Activated CD4-positive, alpha-beta T cell treated with anti-CD3 and anti-CD28 coated beads for 1 hour (primary cell): ENCODE data around the gene SCTR.

Experiments used
- DNase-seq: peaks from one replicate; pipeline ENCODE4 v3.0.0-alpha.2; 2020

Gene SCTR

DNA sequence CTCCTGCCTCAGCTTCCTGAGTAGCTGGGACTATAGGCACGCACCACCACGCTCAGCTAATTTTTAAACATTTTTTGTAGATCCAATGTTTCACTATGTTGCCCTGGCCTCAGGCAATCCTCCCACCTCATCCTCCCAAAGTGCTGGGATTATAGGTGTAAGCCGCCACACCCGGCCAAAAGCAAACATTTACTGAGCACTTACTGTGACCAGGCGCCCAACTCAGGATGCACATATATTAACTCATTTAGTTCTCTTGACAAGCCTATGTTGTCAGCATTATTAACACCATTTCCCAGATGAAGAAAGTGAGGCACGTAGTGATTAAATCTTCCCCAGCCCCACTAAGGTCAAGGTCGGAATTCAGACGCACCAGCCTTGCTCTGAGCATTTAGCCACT, 51.5 kb downstream of the SCTR start:
- no peak for DNase-seq

- no peak for DNase-seq
Measured at GRCh38 chr2:119469661-119470297, 54.5 kb downstream of the SCTR start.

- no peak for DNase-seq
Measured at GRCh38 chr2:119469131-119469530, 55.2 kb downstream of the SCTR start.

GRCh38 chr2:119468154-119468955, 55.9 kb downstream of the SCTR start:
- no peak for DNase-seq

GRCh38 chr2:119466373-119466772, 57.9 kb downstream of the SCTR start:
- DNase-seq: no peak

GRCh38 chr2:119465687-119466086, 58.6 kb downstream of the SCTR start:
- no peak for DNase-seq

- DNase-seq: no peak
Measured at GRCh38 chr2:119464981-119465380, 59.3 kb downstream of the SCTR start.

- no peak for DNase-seq
Measured at GRCh38 chr2:119463990-119464389, 60.3 kb downstream of the SCTR start.

GRCh38 chr2:119463136-119463535, 61.1 kb downstream of the SCTR start:
- DNase-seq: no peak

DNA sequence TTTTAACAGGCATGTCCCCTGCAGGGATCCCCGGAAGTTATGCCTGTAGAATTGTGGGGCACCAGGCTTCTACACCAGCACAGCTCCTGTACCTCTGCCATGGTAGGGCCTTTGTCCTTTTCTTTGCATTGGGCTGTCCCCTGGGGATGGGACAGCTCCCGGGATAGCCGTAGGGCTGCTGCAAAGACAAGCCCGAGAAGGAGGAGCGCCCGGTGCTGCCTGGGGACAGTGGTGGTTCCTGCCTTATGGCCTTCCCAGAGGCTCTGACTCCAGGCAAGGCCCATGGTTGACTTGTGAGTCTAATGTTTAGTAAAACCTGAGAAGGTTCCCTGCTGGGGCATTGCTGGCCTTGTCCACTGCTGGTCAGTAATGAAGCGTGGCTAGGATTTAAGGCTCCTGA, 61.7 kb downstream of the SCTR start:
- DNase-seq: no peak

- no peak for DNase-seq
Measured at GRCh38 chr2:119461811-119462210, 62.5 kb downstream of the SCTR start.

GRCh38 chr2:119460076-119460475, 64.2 kb downstream of the SCTR start:
- no peak for DNase-seq

DNA sequence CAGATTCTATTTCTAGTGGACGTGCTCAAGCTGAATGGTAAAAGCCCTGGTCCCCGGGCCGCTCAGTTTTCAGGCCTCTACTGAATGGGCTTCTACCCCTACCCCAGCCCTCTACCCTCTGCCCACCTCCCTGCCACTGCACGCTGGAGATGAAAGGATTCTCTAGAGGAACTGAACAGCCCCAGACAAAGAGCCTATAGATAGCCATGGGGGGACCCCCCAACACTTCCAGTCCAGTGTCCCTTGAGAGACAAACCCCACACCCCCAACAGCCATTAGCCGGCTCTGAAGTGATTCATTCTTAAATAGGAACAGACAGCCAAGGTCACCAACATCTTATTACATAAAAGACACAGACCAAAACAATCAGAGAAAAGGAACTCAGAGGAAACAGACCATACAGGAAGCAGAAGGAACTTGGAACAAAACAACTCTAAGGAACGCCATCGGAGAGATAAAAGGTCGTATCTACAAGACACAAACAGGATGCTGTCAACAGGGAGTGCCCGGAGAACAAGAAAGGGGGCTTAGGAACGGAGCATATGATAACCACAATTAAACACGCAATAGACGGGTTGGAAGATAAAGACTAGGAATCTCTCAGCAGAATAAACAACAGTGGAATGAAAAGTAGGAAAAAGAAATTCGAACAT, 69.1 kb downstream of the SCTR start:
- DNase-seq: no peak

GRCh38 chr2:119453972-119454593, 70.2 kb downstream of the SCTR start:
- no peak for DNase-seq

- no peak for DNase-seq
Measured at GRCh38 chr2:119451336-119452050, 72.8 kb downstream of the SCTR start.

DNA sequence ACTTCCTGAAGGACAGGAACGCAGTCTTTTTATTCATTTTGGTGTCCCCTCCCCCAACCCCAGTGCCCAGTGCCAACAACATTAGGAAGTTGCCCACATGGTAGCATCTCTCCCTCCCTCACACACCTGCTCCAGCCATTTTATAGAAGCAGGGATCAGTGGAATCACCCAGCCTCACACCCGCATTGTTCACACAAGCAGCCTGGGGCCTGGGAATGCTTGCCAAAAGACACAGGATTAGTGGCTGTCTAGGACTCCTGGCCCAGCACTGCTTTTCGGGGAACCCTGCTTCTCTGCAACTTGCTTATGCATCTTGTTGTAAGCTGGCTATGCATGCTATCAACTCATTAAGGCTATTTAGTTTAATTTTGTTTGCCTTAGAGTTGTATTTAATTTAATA, 74.8 kb downstream of the SCTR start:
- no peak for DNase-seq

- DNase-seq: no peak
Measured at GRCh38 chr2:119448427-119449141, 75.7 kb downstream of the SCTR start.

DNA sequence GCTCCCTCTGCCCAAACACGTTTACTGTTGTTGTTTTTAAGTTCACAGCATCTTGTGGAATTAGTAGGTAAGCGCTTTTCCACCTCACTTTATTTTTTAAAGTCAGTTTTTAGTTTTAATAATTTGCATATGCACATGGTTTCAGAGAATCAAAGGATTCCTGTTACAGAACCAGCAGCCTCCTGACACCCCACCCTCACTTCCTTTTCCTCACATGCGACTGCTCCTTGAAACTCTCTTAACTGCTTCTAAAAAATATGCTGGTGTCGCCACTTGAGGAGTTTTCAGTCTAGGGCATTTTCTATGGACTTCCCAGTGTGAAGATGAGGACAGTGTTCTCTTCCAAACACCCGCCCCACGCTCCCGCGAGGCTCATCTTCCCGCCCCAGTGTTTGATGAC, 78.2 kb downstream of the SCTR start:
- DNase-seq: no peak

- no peak for DNase-seq
Measured at GRCh38 chr2:119442850-119443249, 81.4 kb downstream of the SCTR start.

GRCh38 chr2:119442226-119442619, 82.1 kb downstream of the SCTR start:
- no peak for DNase-seq

DNA sequence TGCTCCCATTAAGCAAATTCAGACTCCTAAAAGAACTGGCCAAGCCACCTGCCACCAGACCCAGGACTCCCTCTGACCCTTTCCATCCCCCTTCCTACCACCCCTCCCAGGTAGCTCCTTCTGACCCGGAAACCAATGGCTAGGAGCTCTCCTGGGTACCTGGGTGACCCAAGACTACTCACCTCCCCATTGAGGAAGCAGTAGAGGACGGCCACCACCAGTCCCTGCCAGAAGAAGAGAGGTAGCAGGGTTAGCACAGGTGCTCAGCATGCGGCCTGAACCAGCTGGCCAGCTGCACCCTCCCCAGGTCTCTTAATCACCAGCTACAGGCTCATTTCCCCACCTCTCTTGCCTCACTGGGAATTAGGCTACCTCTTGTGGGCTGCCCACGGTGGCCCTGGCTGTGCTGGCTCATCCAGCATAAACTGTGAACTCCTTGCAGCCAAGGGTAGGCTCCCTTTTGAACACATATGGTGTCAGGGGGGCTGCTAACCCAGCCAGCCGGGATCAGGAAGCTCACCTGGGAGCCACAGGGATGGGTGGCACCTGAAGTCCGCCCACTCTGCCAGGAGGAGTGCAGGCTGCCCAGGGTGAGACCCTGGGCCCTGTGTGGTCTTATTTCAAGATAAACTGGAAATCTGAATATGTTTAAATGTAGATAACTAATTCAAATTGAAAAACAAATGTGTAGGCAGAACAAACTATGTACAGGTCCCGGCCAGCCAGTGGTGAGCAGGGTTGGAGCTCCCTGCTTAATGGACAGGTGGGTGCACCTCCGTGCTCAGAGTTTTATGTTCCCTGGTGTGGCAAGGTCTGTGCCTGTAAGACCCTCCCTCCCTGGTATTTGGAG, 82.7 kb downstream of the SCTR start:
- DNase-seq: no peak
